WTC11 (cell line): ENCODE results near the gene SORCS1. TPM values are rescaled to one million over a fixed set of nuclear protein-coding genes. Genes with fewer than 3 reads are reported as not detected.

Source experiments
- ATAC-seq: fragments of 200-7000 bp; cut with Tn5 transposase; 2 replicates; pipeline ENCODE4 v1.10.0; 2021; ENCODE audit warnings: mild to moderate bottlenecking, moderate library complexity
- CTCF ChIA-PET: fragments of 300-600 bp; sonication (Branson Sonifier 250); formaldehyde crosslinking; loops from one replicate; lab custom pipeline; 2021; ENCODE audit warnings: antibody characterized with exemption; lab: Charles Lee
- POLR2A ChIA-PET: fragments of 350-600 bp; sonication (Branson Sonifier 250); formaldehyde crosslinking; loops from one replicate; lab custom pipeline; 2021; ENCODE audit warnings: antibody characterized with exemption; lab: Charles Lee
- DNase-seq: peaks from one replicate; pipeline ENCODE4 v3.0.0; 2021; ENCODE audit warnings: low spot score
- H3K27ac Mint-ChIP-seq: 2 replicates; pipeline ENCODE4 v1.8.0; 2021; ENCODE audit warnings: mixed read lengths
- H3K27me3 Mint-ChIP-seq: 2 replicates; pipeline ENCODE4 v1.8.0; 2021; ENCODE audit warnings: low read depth, mild to moderate bottlenecking, moderate library complexity, mixed read lengths
- H3K36me3 Mint-ChIP-seq: 2 replicates; pipeline ENCODE4 v1.8.0; 2021; ENCODE audit warnings: mixed read lengths
- H3K4me1 Mint-ChIP-seq: 2 replicates; pipeline ENCODE4 v1.8.0; 2022; ENCODE audit warnings: mixed read lengths
- H3K4me3 Mint-ChIP-seq: 2 replicates; pipeline ENCODE4 v1.8.0; 2021; ENCODE audit warnings: mild to moderate bottlenecking, moderate library complexity, mixed read lengths
- H3K9me3 Mint-ChIP-seq: 2 replicates; pipeline ENCODE4 v1.8.0; 2021; ENCODE audit warnings: mixed read lengths
- ELF4 ChIP-seq: sonication (generic); formaldehyde crosslinking; IDR thresholded peaks from 2 replicates; pipeline ENCODE4 v1.8.1; 2022; ENCODE audit warnings: low read depth, mild to moderate bottlenecking, moderate library complexity, missing genetic modification reagents
- ESRRA ChIP-seq: sonication (generic); formaldehyde crosslinking; IDR thresholded peaks from 2 replicates; pipeline ENCODE4 v1.8.1; 2022; ENCODE audit warnings: mild to moderate bottlenecking, missing genetic modification reagents, borderline replicate concordance
- ETV6 ChIP-seq: sonication (generic); formaldehyde crosslinking; IDR thresholded peaks from 2 replicates; pipeline ENCODE4 v1.8.1; 2022; ENCODE audit warnings: mild to moderate bottlenecking, missing genetic modification reagents
- FOXJ3 ChIP-seq: sonication (generic); formaldehyde crosslinking; IDR thresholded peaks from 2 replicates; pipeline ENCODE4 v1.9.0; 2021; ENCODE audit warnings: missing genetic modification reagents, mild to moderate bottlenecking, borderline replicate concordance
- IRF2 ChIP-seq: sonication (generic); formaldehyde crosslinking; IDR thresholded peaks from 2 replicates; pipeline ENCODE4 v1.8.0; 2022; ENCODE audit warnings: low read depth, missing genetic modification reagents, borderline replicate concordance
- MXD4 ChIP-seq: fragments of 250-450 bp; sonication (Bioruptor Pico); IDR thresholded peaks from 2 replicates; pipeline ENCODE4 v1.8.0; 2021; ENCODE audit warnings: mild to moderate bottlenecking, moderate library complexity, borderline replicate concordance
- NFYB ChIP-seq: sonication (generic); formaldehyde crosslinking; conservative IDR thresholded peaks from 2 replicates; pipeline ENCODE4 v1.8.0; 2022; ENCODE audit warnings: low read depth, missing genetic modification reagents
- RELA ChIP-seq: sonication (generic); formaldehyde crosslinking; IDR thresholded peaks from 2 replicates; pipeline ENCODE4 v1.8.1; 2022; ENCODE audit warnings: missing genetic modification reagents, mild to moderate bottlenecking, borderline replicate concordance
- SOX15 ChIP-seq: fragments of 250-450 bp; sonication (Bioruptor Pico); IDR thresholded peaks from 2 replicates; pipeline ENCODE4 v1.9.0; 2021; ENCODE audit warnings: mild to moderate bottlenecking
- TCF7 ChIP-seq: sonication (generic); formaldehyde crosslinking; IDR thresholded peaks from 2 replicates; pipeline ENCODE4 v1.8.0; 2022; ENCODE audit warnings: mild to moderate bottlenecking, low read depth, missing genetic modification reagents, moderate library complexity
- TEAD4 ChIP-seq: sonication (generic); formaldehyde crosslinking; IDR thresholded peaks from 2 replicates; pipeline ENCODE4 v1.8.0; 2022; ENCODE audit warnings: mild to moderate bottlenecking, missing genetic modification reagents
- TP53 ChIP-seq: sonication (generic); formaldehyde crosslinking; IDR thresholded peaks from 2 replicates; pipeline ENCODE4 v1.8.1; 2023; ENCODE audit warnings: mild to moderate bottlenecking, missing genetic modification reagents
- ZNF121 ChIP-seq: sonication (generic); formaldehyde crosslinking; IDR thresholded peaks from 2 replicates; pipeline ENCODE4 v1.8.0; 2023; ENCODE audit warnings: missing genetic modification reagents
- ZNF232 ChIP-seq: sonication (generic); formaldehyde crosslinking; IDR thresholded peaks from 2 replicates; pipeline ENCODE4 v1.8.0; 2022; ENCODE audit warnings: mild to moderate bottlenecking, missing genetic modification reagents
- ZNF423 ChIP-seq: fragments of 250-450 bp; sonication (Bioruptor Pico); IDR thresholded peaks from 2 replicates; pipeline ENCODE4 v2.1.2; 2022; ENCODE audit warnings: mild to moderate bottlenecking, moderate library complexity
- total RNA-seq: library from RNA; stranded (reverse); gene quantifications from 3 replicates; pipeline ENCODE4 v1.2.3, GENCODE V29; 2021
- TF ChIP-seq, protein P1 (sequence below): fragments of 250-450 bp; sonication (Bioruptor Pico); IDR thresholded peaks from 2 replicates; pipeline ENCODE4 v1.9.0; 2021; ENCODE audit warnings: mild to moderate bottlenecking
- TF ChIP-seq, protein P2 (sequence below): fragments of 250-450 bp; sonication (Bioruptor Pico); IDR thresholded peaks from 2 replicates; pipeline ENCODE4 v1.9.0; 2021; ENCODE audit warnings: mild to moderate bottlenecking
- TF ChIP-seq, protein P3 (sequence below): sonication (generic); formaldehyde crosslinking; IDR thresholded peaks from 2 replicates; pipeline ENCODE4 v1.8.1; 2022; ENCODE audit warnings: low read depth, missing genetic modification reagents, borderline replicate concordance
- TF ChIP-seq, protein P4 (sequence below): fragments of 250-450 bp; sonication (Bioruptor Pico); IDR thresholded peaks from 2 replicates; pipeline ENCODE4 v1.8.0; 2021; ENCODE audit warnings: mild to moderate bottlenecking
- TF ChIP-seq, protein P5 (sequence below): sonication (generic); formaldehyde crosslinking; IDR thresholded peaks from 2 replicates; pipeline ENCODE4 v1.8.1; 2023; ENCODE audit warnings: mild to moderate bottlenecking, missing genetic modification reagents
- TF ChIP-seq, protein P6 (sequence below): sonication (generic); formaldehyde crosslinking; IDR thresholded peaks from 2 replicates; pipeline ENCODE4 v1.8.1; 2022; ENCODE audit warnings: low read depth, mild to moderate bottlenecking, moderate library complexity, missing genetic modification reagents, borderline replicate concordance

SORCS1 gene
- total RNA-seq, 1 experiment from 2014 or later: 3.3 TPM

DNA sequence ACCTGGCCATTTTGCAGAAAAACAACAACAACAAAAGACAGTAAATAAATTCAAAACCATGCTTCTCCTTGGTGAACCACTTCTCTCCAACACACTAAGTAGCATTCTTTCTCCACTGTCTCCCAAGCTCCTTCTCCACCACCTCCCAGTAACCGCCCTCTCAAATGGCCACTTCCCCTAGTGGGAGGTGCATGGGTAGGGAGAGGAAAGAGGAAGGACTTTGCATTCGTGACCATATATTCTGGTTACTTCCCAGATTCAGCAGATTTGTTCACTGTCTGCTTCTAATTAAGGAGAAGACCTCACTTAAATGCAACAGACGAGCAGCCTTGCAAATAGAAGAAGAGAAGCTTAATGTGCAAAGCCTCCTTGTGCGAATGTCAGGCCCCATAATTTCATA, 166.8 kb downstream of the SORCS1 start:
- no peaks in the 10 kb centered on the region for H3K36me3 Mint-ChIP-seq
- peak; percentile 36; the same call in 1 of the 2 replicates for ATAC-seq
- 0 out of 2 replicates have a peak, but pooled peaks cover 2% of the 10 kb centered on the region for H3K4me1 Mint-ChIP-seq
- H3K9me3 Mint-ChIP-seq: peaks cover 5% of the 10 kb centered on the region; the same call in 1 of the 2 replicates
- TF ChIP-seq TP53: no peak
- TF ChIP-seq RELA (CRISPR knock-in tag): no peak
- no peak for TF ChIP-seq IRF2
- TF ChIP-seq ZNF423: no peak
- TF ChIP-seq, protein P1, sequence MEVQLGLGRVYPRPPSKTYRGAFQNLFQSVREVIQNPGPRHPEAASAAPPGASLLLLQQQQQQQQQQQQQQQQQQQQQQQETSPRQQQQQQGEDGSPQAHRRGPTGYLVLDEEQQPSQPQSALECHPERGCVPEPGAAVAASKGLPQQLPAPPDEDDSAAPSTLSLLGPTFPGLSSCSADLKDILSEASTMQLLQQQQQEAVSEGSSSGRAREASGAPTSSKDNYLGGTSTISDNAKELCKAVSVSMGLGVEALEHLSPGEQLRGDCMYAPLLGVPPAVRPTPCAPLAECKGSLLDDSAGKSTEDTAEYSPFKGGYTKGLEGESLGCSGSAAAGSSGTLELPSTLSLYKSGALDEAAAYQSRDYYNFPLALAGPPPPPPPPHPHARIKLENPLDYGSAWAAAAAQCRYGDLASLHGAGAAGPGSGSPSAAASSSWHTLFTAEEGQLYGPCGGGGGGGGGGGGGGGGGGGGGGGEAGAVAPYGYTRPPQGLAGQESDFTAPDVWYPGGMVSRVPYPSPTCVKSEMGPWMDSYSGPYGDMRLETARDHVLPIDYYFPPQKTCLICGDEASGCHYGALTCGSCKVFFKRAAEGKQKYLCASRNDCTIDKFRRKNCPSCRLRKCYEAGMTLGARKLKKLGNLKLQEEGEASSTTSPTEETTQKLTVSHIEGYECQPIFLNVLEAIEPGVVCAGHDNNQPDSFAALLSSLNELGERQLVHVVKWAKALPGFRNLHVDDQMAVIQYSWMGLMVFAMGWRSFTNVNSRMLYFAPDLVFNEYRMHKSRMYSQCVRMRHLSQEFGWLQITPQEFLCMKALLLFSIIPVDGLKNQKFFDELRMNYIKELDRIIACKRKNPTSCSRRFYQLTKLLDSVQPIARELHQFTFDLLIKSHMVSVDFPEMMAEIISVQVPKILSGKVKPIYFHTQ: no peak
- POLR2A ChIA-PET: no interaction called here
- H3K4me3 Mint-ChIP-seq: no peak overlapping the region
- no peaks in the 10 kb centered on the region for H3K27me3 Mint-ChIP-seq
- CTCF ChIA-PET: no interaction called here
- H3K27ac Mint-ChIP-seq: no peak overlapping the region
- DNase-seq: no peak

DNA sequence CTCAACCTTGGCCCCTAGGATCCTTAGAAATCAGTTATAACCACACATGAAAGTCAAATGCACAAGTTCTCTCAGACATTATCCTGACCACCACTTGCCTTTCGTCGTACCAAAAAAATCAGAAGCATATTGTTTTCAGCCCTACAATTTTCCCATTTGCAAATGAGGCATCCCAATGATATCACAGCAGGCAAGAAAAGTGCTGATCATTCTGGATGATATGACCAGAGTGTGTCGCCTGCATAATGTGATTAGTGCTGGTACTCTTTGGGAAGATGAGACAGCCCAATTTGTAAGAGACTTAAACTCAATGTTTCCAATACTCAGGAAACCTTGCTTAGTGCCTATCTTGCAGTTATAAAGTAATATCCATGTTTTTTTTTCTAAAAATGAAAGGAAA, 168.0 kb downstream of the SORCS1 start:
- TF ChIP-seq ETV6: no peak
- TF ChIP-seq, protein P2, sequence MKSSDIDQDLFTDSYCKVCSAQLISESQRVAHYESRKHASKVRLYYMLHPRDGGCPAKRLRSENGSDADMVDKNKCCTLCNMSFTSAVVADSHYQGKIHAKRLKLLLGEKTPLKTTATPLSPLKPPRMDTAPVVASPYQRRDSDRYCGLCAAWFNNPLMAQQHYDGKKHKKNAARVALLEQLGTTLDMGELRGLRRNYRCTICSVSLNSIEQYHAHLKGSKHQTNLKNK (CRISPR knock-in tag): no peak
- TF ChIP-seq IRF2: no peak
- Mint-ChIP-seq H3K27ac (no peak overlapping the region), H3K4me1 (0 out of 2 replicates have a peak, but pooled peaks cover 2% of the 10 kb centered on the region), H3K4me3 (no peak overlapping the region), H3K9me3 (peaks cover 5% of the 10 kb centered on the region; the same call in 1 of the 2 replicates), H3K27me3 (no peaks in the 10 kb centered on the region), H3K36me3 (no peaks in the 10 kb centered on the region)
- DNase-seq (no peak), ATAC-seq (no peak)
- ChIA-PET POLR2A (no interaction called here), CTCF (no interaction called here)

DNA sequence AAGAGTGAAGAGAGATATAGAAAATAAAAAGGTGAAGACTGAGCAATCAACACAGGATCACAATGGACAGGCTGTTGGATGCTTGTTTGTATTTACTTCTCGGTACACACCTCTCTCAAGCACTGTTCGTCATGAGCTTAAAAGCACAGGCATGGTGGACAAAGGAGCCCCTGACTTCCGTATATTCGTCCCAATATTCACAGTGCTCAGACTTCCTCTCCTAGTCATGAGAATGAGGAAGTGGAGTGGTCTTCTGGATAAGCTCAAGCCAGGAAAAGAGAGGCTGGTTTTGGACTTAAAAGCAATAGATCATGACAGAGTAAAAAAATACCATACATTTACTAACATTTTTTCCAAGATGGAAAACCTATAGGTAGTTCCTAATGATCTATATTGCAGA, 172.5 kb downstream of the SORCS1 start:
- no peak for TF ChIP-seq FOXJ3
- no peak for TF ChIP-seq NFYB (CRISPR knock-in tag)
- TF ChIP-seq ELF4 (CRISPR knock-in tag): no peak
- TF ChIP-seq, protein P3, sequence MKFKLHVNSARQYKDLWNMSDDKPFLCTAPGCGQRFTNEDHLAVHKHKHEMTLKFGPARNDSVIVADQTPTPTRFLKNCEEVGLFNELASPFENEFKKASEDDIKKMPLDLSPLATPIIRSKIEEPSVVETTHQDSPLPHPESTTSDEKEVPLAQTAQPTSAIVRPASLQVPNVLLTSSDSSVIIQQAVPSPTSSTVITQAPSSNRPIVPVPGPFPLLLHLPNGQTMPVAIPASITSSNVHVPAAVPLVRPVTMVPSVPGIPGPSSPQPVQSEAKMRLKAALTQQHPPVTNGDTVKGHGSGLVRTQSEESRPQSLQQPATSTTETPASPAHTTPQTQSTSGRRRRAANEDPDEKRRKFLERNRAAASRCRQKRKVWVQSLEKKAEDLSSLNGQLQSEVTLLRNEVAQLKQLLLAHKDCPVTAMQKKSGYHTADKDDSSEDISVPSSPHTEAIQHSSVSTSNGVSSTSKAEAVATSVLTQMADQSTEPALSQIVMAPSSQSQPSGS: no peak
- DNase-seq (no peak), ATAC-seq (no peak)
- CTCF ChIA-PET: no interaction called here
- peaks cover 5% of the 10 kb centered on the region; the same call in 1 of the 2 replicates for H3K9me3 Mint-ChIP-seq
- H3K27me3 Mint-ChIP-seq: no peaks in the 10 kb centered on the region; the same call in 1 of the 2 replicates
- no peak overlapping the region for H3K4me3 Mint-ChIP-seq
- H3K27ac Mint-ChIP-seq: no peak overlapping the region
- no peaks in the 10 kb centered on the region for H3K4me1 Mint-ChIP-seq
- POLR2A ChIA-PET: no interaction called here
- H3K36me3 Mint-ChIP-seq: no peaks in the 10 kb centered on the region

DNA sequence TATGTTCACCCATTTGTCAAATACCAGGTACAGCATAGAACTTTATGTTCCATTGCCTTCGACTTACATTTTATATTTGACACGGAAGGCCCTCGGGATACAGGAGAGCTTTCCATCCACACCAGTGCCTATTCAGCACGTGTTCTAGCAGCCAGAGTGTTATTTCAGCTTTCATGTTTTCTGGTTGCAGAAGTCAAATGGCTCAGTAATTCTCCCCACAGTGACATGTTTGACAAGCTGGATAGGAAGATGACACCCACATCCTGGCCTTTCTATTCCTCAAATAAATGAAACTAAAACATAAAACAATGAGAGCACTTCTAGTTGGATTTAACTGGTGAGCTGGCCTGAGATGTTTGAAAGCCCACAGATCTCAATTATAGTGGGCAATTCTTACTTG, 173.4 kb downstream of the SORCS1 start:
- no peak overlapping the region for H3K27ac Mint-ChIP-seq
- no peaks in the 10 kb centered on the region for H3K36me3 Mint-ChIP-seq
- ChIA-PET CTCF (no interaction called here), POLR2A (no interaction called here)
- no peaks in the 10 kb centered on the region; the same call in 1 of the 2 replicates for H3K27me3 Mint-ChIP-seq
- no peak overlapping the region for H3K4me3 Mint-ChIP-seq
- DNase-seq (no peak), ATAC-seq (no peak)
- peaks cover 5% of the 10 kb centered on the region; the same call in 1 of the 2 replicates for H3K9me3 Mint-ChIP-seq
- no peaks in the 10 kb centered on the region for H3K4me1 Mint-ChIP-seq
- TF ChIP-seq SOX15 (CRISPR knock-in tag): no peak
- TF ChIP-seq ZNF121 (CRISPR knock-in tag): no peak
- no peak for TF ChIP-seq TCF7 (CRISPR knock-in tag)
- TF ChIP-seq, protein P4, sequence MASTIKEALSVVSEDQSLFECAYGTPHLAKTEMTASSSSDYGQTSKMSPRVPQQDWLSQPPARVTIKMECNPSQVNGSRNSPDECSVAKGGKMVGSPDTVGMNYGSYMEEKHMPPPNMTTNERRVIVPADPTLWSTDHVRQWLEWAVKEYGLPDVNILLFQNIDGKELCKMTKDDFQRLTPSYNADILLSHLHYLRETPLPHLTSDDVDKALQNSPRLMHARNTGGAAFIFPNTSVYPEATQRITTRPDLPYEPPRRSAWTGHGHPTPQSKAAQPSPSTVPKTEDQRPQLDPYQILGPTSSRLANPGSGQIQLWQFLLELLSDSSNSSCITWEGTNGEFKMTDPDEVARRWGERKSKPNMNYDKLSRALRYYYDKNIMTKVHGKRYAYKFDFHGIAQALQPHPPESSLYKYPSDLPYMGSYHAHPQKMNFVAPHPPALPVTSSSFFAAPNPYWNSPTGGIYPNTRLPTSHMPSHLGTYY (CRISPR knock-in tag): no peak
- TF ChIP-seq ZNF232 (CRISPR knock-in tag): no peak
- TF ChIP-seq, protein P5, sequence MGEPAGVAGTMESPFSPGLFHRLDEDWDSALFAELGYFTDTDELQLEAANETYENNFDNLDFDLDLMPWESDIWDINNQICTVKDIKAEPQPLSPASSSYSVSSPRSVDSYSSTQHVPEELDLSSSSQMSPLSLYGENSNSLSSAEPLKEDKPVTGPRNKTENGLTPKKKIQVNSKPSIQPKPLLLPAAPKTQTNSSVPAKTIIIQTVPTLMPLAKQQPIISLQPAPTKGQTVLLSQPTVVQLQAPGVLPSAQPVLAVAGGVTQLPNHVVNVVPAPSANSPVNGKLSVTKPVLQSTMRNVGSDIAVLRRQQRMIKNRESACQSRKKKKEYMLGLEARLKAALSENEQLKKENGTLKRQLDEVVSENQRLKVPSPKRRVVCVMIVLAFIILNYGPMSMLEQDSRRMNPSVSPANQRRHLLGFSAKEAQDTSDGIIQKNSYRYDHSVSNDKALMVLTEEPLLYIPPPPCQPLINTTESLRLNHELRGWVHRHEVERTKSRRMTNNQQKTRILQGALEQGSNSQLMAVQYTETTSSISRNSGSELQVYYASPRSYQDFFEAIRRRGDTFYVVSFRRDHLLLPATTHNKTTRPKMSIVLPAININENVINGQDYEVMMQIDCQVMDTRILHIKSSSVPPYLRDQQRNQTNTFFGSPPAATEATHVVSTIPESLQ (CRISPR knock-in tag): no peak
- TF ChIP-seq MXD4 (CRISPR knock-in tag): no peak
- TF ChIP-seq, protein P6, sequence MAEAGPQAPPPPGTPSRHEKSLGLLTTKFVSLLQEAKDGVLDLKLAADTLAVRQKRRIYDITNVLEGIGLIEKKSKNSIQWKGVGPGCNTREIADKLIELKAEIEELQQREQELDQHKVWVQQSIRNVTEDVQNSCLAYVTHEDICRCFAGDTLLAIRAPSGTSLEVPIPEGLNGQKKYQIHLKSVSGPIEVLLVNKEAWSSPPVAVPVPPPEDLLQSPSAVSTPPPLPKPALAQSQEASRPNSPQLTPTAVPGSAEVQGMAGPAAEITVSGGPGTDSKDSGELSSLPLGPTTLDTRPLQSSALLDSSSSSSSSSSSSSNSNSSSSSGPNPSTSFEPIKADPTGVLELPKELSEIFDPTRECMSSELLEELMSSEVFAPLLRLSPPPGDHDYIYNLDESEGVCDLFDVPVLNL: no peak
- TF ChIP-seq ESRRA (CRISPR knock-in tag): no peak
- no peak for TF ChIP-seq TEAD4 (CRISPR knock-in tag)
